GM12873 (cell line): ENCODE measurements around the gene CASS4.

Experiments used
- CTCF ChIP-seq: IDR thresholded peaks from 2 replicates; pipeline ENCODE4 v1.5.1; 2012; ENCODE audit warnings: low read depth, mild to moderate bottlenecking, moderate library complexity, low read length, control low read depth; ENCODE audit not compliant: insufficient read depth; ENCODE audit errors: missing control alignments

CASS4 gene

GRCh38 chr20:56383334-56383733 is 28.7 kb upstream of the CASS4 start:
- no peak for TF ChIP-seq CTCF

GRCh38 chr20:56385130-56385529 is 26.9 kb upstream of the CASS4 start:
- no peak for TF ChIP-seq CTCF

- TF ChIP-seq CTCF, result no peak
These were observed 25.8 kb upstream of the CASS4 start for GRCh38 chr20:56386219-56386618.

- no peak for TF ChIP-seq CTCF
These were observed 23.2 kb upstream of the CASS4 start for GRCh38 chr20:56388882-56389281.

GRCh38 chr20:56389807-56390206 is 22.3 kb upstream of the CASS4 start:
- TF ChIP-seq CTCF, result no peak

- TF ChIP-seq CTCF, result no peak
These were observed 21.0 kb upstream of the CASS4 start for GRCh38 chr20:56391037-56391436.

- TF ChIP-seq CTCF, result no peak
These were observed 20.4 kb upstream of the CASS4 start for GRCh38 chr20:56391596-56392131.
